ENCODE data around the gene SLX4IP. TPM values are rescaled to one million over a fixed set of nuclear protein-coding genes. Genes with fewer than 3 reads are reported as not detected.

Gene SLX4IP
- total RNA-seq, 4 donors from 2014 or later: 3.4 to 6.3 (median 3.9) TPM

GRCh38 chr20:10498200-10498599 lies 63.1 kb downstream of the SLX4IP start:
- Histone ChIP-seq H3K27ac (no peak overlapping the region), H3K36me3 (no peaks in the 10 kb centered on the region), H3K4me3 (no peak overlapping the region), H3K27me3 (no peaks in the 10 kb centered on the region), H3K4me1 (peaks cover 6 to 30% (median 7%) of the 10 kb centered on the region in 3 donors), H3K9me3 (no peaks in the 10 kb centered on the region)
- TF ChIP-seq CTCF (IDR thresholded peaks at IDR 0.05) (no peak), POLR2A (IDR thresholded peaks at IDR 0.05) (no peak)
- intact Hi-C loops (cut with DNase I): no loop called here
- 60 to 78% methylated on average over 1 of the region's 1 CpG for WGBS, 2 donors
- no peak for DNase-seq

- WGBS, 2 donors: 35 to 54% methylated on average over 4 of the region's 4 CpGs
- Histone ChIP-seq H3K27me3 (no peaks in the 10 kb centered on the region), H3K4me1 (peaks cover 24 to 54% (median 30%) of the 10 kb centered on the region in 3 donors), H3K9me3 (no peaks in the 10 kb centered on the region), H3K27ac (peak overlapping the region; percentile 29 to 66 (median 52)), H3K4me3 (peak overlapping the region in 3 of 4 donors; percentile 2 to 34 (median 3)), H3K36me3 (no peaks in the 10 kb centered on the region)
- no peak for TF ChIP-seq POLR2A (IDR thresholded peaks at IDR 0.05)
- TF ChIP-seq CTCF (IDR thresholded peaks at IDR 0.05): no peak
- no peak for DNase-seq
- intact Hi-C loops (cut with DNase I): no loop called here
Observed at GRCh38 chr20:10501402-10501801, 66.3 kb downstream of the SLX4IP start.

GRCh38 chr20:10502098-10502526 lies 67.0 kb downstream of the SLX4IP start:
- TF ChIP-seq CTCF (IDR thresholded peaks at IDR 0.05): no peak
- no peak for TF ChIP-seq POLR2A (IDR thresholded peaks at IDR 0.05)
- peak overlapping the region in 3 of 4 donors; percentile 2 to 34 (median 3) for H3K4me3 ChIP-seq
- no peaks in the 10 kb centered on the region for H3K27me3 ChIP-seq
- peak overlapping the region in 3 of 4 donors; percentile 29 to 66 (median 61) for H3K27ac ChIP-seq
- WGBS, 2 donors: 78 to 86% methylated on average over 3 to 5 of the region's 5 CpGs
- no peaks in the 10 kb centered on the region for H3K9me3 ChIP-seq
- intact Hi-C loops (cut with DNase I): no loop called here
- H3K36me3 ChIP-seq: no peaks in the 10 kb centered on the region
- no peak for DNase-seq
- H3K4me1 ChIP-seq: peaks cover 31 to 58% (median 37%) of the 10 kb centered on the region in 3 donors

GRCh38 chr20:10504608-10504993 lies 69.5 kb downstream of the SLX4IP start:
- no peaks in the 10 kb centered on the region for H3K36me3 ChIP-seq
- peaks cover 51 to 83% (median 59%) of the 10 kb centered on the region in 3 donors for H3K4me1 ChIP-seq

More at GRCh38 chr20:10504608-10504993, 69.5 kb downstream of the SLX4IP start:
- WGBS, 2 donors: 25 to 60% methylated on average over 7 of the region's 7 CpGs
- Histone ChIP-seq H3K4me3 (no peak overlapping the region), H3K27ac (peak overlapping the region; percentile 74 to 86 (median 80)), H3K27me3 (no peaks in the 10 kb centered on the region), H3K9me3 (no peaks in the 10 kb centered on the region)
- TF ChIP-seq POLR2A (IDR thresholded peaks at IDR 0.05): no peak
- TF ChIP-seq CTCF (IDR thresholded peaks at IDR 0.05): no peak
- intact Hi-C loops (cut with DNase I): no loop called here
- no peak for DNase-seq

Data from esophagus squamous epithelium (tissue), 5 donors.